SH-SY5Y (cell line): ENCODE data around the gene RAP2B.

Experiments
- GATA2 ChIP-seq: IDR thresholded peaks from 2 replicates; pipeline ENCODE4 v1.6.1; 2011; ENCODE audit warnings: mild to moderate bottlenecking, low read depth, low read length
- GATA3 ChIP-seq: IDR thresholded peaks from 2 replicates; pipeline ENCODE4 v1.6.1; 2011; ENCODE audit warnings: low read depth, mild to moderate bottlenecking, low read length, moderate library complexity

GRCh38 chr3:153129866-153130265 is 32.2 kb upstream of the RAP2B start:
- TF ChIP-seq GATA3 = no peak
- no peak for TF ChIP-seq GATA2
